ENCODE measurements around the gene S100A13.
"Not testable (repeated sequence)": the region's sequence is repeated elsewhere in the genome, so short reads cannot be mapped to it uniquely, and the experiment has no call there.

The S100A13 gene

GRCh38 chr1:153649137-153649862, 22.0 kb upstream of the S100A13 start:
- FAIRE-seq, result no peak
- TF ChIP-seq POLR2AphosphoS5 (IDR thresholded peaks at IDR 0.05; ENCODE audit: low read depth, low read length) (peak; percentile 53; the same call in 1 of the 2 replicates), TAF1 (IDR thresholded peaks at IDR 0.05; ENCODE audit: low read depth, low read length) (no peak), POLR2A (IDR thresholded peaks at IDR 0.05; ENCODE audit: low read depth, low read length) (peak; percentile 44; the same call in 1 of the 2 replicates), PAX5 (IDR thresholded peaks at IDR 0.05; ENCODE audit: insufficient read depth, low read length, severe bottlenecking) (no peak), SPI1 (IDR thresholded peaks at IDR 0.05; ENCODE audit: low read depth, low read length) (no peak), POU2F2 (IDR thresholded peaks at IDR 0.05; ENCODE audit: low read depth, low read length) (no peak)
- DNase-seq (ENCODE audit: insufficient read length, low spot score), result no peak

- FAIRE-seq (no peak), DNase-seq (ENCODE audit: insufficient read length, low spot score) (no peak)
- TF ChIP-seq POLR2AphosphoS5 (IDR thresholded peaks at IDR 0.05; ENCODE audit: low read depth, low read length), result peak; percentile 73
- 0 out of 2 replicates have a peak, but pooled peaks have one; percentile 29 for TF ChIP-seq POU2F2 (IDR thresholded peaks at IDR 0.05; ENCODE audit: low read depth, low read length)
- TF ChIP-seq POLR2A (IDR thresholded peaks at IDR 0.05; ENCODE audit: low read depth, low read length), result peak; percentile 24
- TF ChIP-seq SPI1 (IDR thresholded peaks at IDR 0.05; ENCODE audit: low read depth, low read length), result no peak
Observed at GRCh38 chr1:153648000-153648643, 20.8 kb upstream of the S100A13 start.

- peak; percentile 50; the same call in 1 of the 2 replicates for TF ChIP-seq POLR2A (IDR thresholded peaks at IDR 0.05; ENCODE audit: low read depth, low read length)
- TF ChIP-seq POLR2AphosphoS5 (IDR thresholded peaks at IDR 0.05; ENCODE audit: low read depth, low read length), result peak; percentile 85; the same call in 1 of the 2 replicates
- no peak for TF ChIP-seq POU2F2 (IDR thresholded peaks at IDR 0.05; ENCODE audit: low read depth, low read length)
- TF ChIP-seq PAX5 (IDR thresholded peaks at IDR 0.05; ENCODE audit: insufficient read depth, low read length, severe bottlenecking), result no peak
- no peak for TF ChIP-seq TAF1 (IDR thresholded peaks at IDR 0.05; ENCODE audit: low read depth, low read length)
- TF ChIP-seq SPI1 (IDR thresholded peaks at IDR 0.05; ENCODE audit: low read depth, low read length), result no peak
- DNase-seq (ENCODE audit: insufficient read length, low spot score), result no peak
- no peak for FAIRE-seq
Observed at GRCh38 chr1:153647346-153647714, 20.0 kb upstream of the S100A13 start.

GRCh38 chr1:153646672-153647345, 19.5 kb upstream of the S100A13 start:
- no peak for FAIRE-seq
- no peak for TF ChIP-seq PAX5 (IDR thresholded peaks at IDR 0.05; ENCODE audit: insufficient read depth, low read length, severe bottlenecking)
- peak; percentile 72 for TF ChIP-seq POLR2A (IDR thresholded peaks at IDR 0.05; ENCODE audit: low read depth, low read length)
- no peak for DNase-seq (ENCODE audit: insufficient read length, low spot score)

GRCh38 chr1:153643816-153644215, 16.5 kb upstream of the S100A13 start:
- DNase-seq (ENCODE audit: insufficient read length, low spot score) (no peak), FAIRE-seq (no peak)
- TF ChIP-seq POU2F2 (IDR thresholded peaks at IDR 0.05; ENCODE audit: low read depth, low read length) (no peak), PAX5 (IDR thresholded peaks at IDR 0.05; ENCODE audit: insufficient read depth, low read length, severe bottlenecking) (no peak), SPI1 (IDR thresholded peaks at IDR 0.05; ENCODE audit: low read depth, low read length) (no peak), POLR2A (IDR thresholded peaks at IDR 0.05; ENCODE audit: low read depth, low read length) (no peak), POLR2AphosphoS5 (IDR thresholded peaks at IDR 0.05; ENCODE audit: low read depth, low read length) (no peak), TAF1 (IDR thresholded peaks at IDR 0.05; ENCODE audit: low read depth, low read length) (no peak)

- no peak for FAIRE-seq
- TF ChIP-seq POLR2AphosphoS5 (IDR thresholded peaks at IDR 0.05; ENCODE audit: low read depth, low read length) (no peak), PAX5 (IDR thresholded peaks at IDR 0.05; ENCODE audit: insufficient read depth, low read length, severe bottlenecking) (no peak), POU2F2 (IDR thresholded peaks at IDR 0.05; ENCODE audit: low read depth, low read length) (no peak), TAF1 (IDR thresholded peaks at IDR 0.05; ENCODE audit: low read depth, low read length) (no peak), POLR2A (IDR thresholded peaks at IDR 0.05; ENCODE audit: low read depth, low read length) (no peak), SPI1 (IDR thresholded peaks at IDR 0.05; ENCODE audit: low read depth, low read length) (no peak)
- DNase-seq (ENCODE audit: insufficient read length, low spot score), result no peak
Observed at GRCh38 chr1:153643100-153643499, 15.8 kb upstream of the S100A13 start.

GRCh38 chr1:153642161-153642560, 14.9 kb upstream of the S100A13 start:
- DNase-seq (ENCODE audit: insufficient read length, low spot score) (no peak), FAIRE-seq (no peak)
- no peak for TF ChIP-seq POU2F2 (IDR thresholded peaks at IDR 0.05; ENCODE audit: low read depth, low read length)
- no peak for TF ChIP-seq PAX5 (IDR thresholded peaks at IDR 0.05; ENCODE audit: insufficient read depth, low read length, severe bottlenecking)
- TF ChIP-seq TAF1 (IDR thresholded peaks at IDR 0.05; ENCODE audit: low read depth, low read length), result no peak
- TF ChIP-seq POLR2AphosphoS5 (IDR thresholded peaks at IDR 0.05; ENCODE audit: low read depth, low read length), result no peak
- no peak for TF ChIP-seq SPI1 (IDR thresholded peaks at IDR 0.05; ENCODE audit: low read depth, low read length)
- no peak for TF ChIP-seq POLR2A (IDR thresholded peaks at IDR 0.05; ENCODE audit: low read depth, low read length)

- FAIRE-seq, result no peak
- DNase-seq (ENCODE audit: insufficient read length, low spot score), result no peak
Observed at GRCh38 chr1:153640861-153641260, 13.6 kb upstream of the S100A13 start.

GRCh38 chr1:153640213-153640612, 12.9 kb upstream of the S100A13 start:
- FAIRE-seq, result not testable (repeated sequence)

More at GRCh38 chr1:153640861-153641260, 13.6 kb upstream of the S100A13 start:
- TF ChIP-seq POLR2A (IDR thresholded peaks at IDR 0.05; ENCODE audit: low read depth, low read length) (0 out of 2 replicates have a peak, but pooled peaks have one; percentile 26), POU2F2 (IDR thresholded peaks at IDR 0.05; ENCODE audit: low read depth, low read length) (no peak)

GRCh38 chr1:153639280-153639679, 12.0 kb upstream of the S100A13 start:
- no peak for FAIRE-seq
- TF ChIP-seq POU2F2 (IDR thresholded peaks at IDR 0.05; ENCODE audit: low read depth, low read length), result no peak
- no peak for TF ChIP-seq PAX5 (IDR thresholded peaks at IDR 0.05; ENCODE audit: insufficient read depth, low read length, severe bottlenecking)
- no peak for TF ChIP-seq POLR2AphosphoS5 (IDR thresholded peaks at IDR 0.05; ENCODE audit: low read depth, low read length)
- no peak for TF ChIP-seq SPI1 (IDR thresholded peaks at IDR 0.05; ENCODE audit: low read depth, low read length)
- TF ChIP-seq POLR2A (IDR thresholded peaks at IDR 0.05; ENCODE audit: low read depth, low read length), result no peak
- no peak for TF ChIP-seq TAF1 (IDR thresholded peaks at IDR 0.05; ENCODE audit: low read depth, low read length)
- no peak for DNase-seq (ENCODE audit: insufficient read length, low spot score)

More at GRCh38 chr1:153640213-153640612, 12.9 kb upstream of the S100A13 start:
- DNase-seq (ENCODE audit: insufficient read length, low spot score), result not testable (repeated sequence)

Measured in GM12891 (cell line).